NCI-H146 (cell line): ENCODE results near the gene ITFG1.
"Not testable (repeated sequence)": the region's sequence is repeated elsewhere in the genome, so short reads cannot be mapped to it uniquely, and the experiment has no call there.

ENCODE experiments used
- DNase-seq: peaks from one replicate; lab custom pipeline; 2025; lab: John Stamatoyannopoulos, UW

ITFG1 gene

GRCh38 chr16:47150067-47150466, 310.8 kb downstream of the ITFG1 start:
- DNase-seq, result no peak

GRCh38 chr16:47144559-47144877, 316.3 kb downstream of the ITFG1 start:
- DNase-seq, result no peak

GRCh38 chr16:47143677-47144558, 316.9 kb downstream of the ITFG1 start, which contains the start of gene NETO2:
NETO2 (minus strand) TSS chr16:47143945; CDS start chr16:47143612, 333 bp downstream.
- peak; percentile 63 for DNase-seq

GRCh38 chr16:47142821-47143676, 317.8 kb downstream of the ITFG1 start:
- peak; percentile 64 for DNase-seq

GRCh38 chr16:47142486-47142820, 318.4 kb downstream of the ITFG1 start:
- DNase-seq, result no peak

GRCh38 chr16:47141773-47142485, 318.9 kb downstream of the ITFG1 start:
- DNase-seq, result peak; percentile 88

GRCh38 chr16:47140686-47141085, 320.2 kb downstream of the ITFG1 start:
- DNase-seq, result no peak

- no peak for DNase-seq
These were observed 321.2 kb downstream of the ITFG1 start for GRCh38 chr16:47139561-47140185.

- DNase-seq, result not testable (repeated sequence)
These were observed 322.9 kb downstream of the ITFG1 start for GRCh38 chr16:47137925-47138324.

GRCh38 chr16:47136099-47136842, 324.6 kb downstream of the ITFG1 start:
- DNase-seq, result no peak

GRCh38 chr16:47134550-47134949, 326.3 kb downstream of the ITFG1 start:
- DNase-seq, result peak; percentile 7

- DNase-seq, result no peak
These were observed 328.6 kb downstream of the ITFG1 start for GRCh38 chr16:47132308-47132707.

- DNase-seq, result no peak
These were observed 331.0 kb downstream of the ITFG1 start for GRCh38 chr16:47129755-47130435.

- DNase-seq, result no peak
These were observed 333.3 kb downstream of the ITFG1 start for GRCh38 chr16:47127541-47127940.

GRCh38 chr16:47125757-47126156, 335.1 kb downstream of the ITFG1 start:
- DNase-seq, result no peak

GRCh38 chr16:47113130-47113529, 347.7 kb downstream of the ITFG1 start:
- DNase-seq, result no peak

GRCh38 chr16:47110939-47111338, 349.9 kb downstream of the ITFG1 start:
- no peak for DNase-seq

- DNase-seq, result no peak
These were observed 351.5 kb downstream of the ITFG1 start for GRCh38 chr16:47109361-47109760.
